Renal cortex interstitium (tissue), 11 donors: ENCODE results near the gene TOP3B. TPM values are rescaled to one million over a fixed set of nuclear protein-coding genes. Genes with fewer than 3 reads are reported as not detected.
"Not testable (repeated sequence)": the region's sequence is repeated elsewhere in the genome, so short reads cannot be mapped to it uniquely, and the experiment has no call there.

Source experiments
- DNase-seq, 11 donors: peaks; one replicate each; pipeline ENCODE4 v3.0.0-alpha.2; 2013; ENCODE audit warnings: low read depth in 9 of 11, low spot score in 4 of 11; ENCODE audit errors: extremely low read depth in 1 of 11
- polyA plus RNA-seq, 3 donors: library from polyadenylated mRNA; unstranded; fragments of 120-200 nt; gene quantifications; one replicate each; pipeline ENCODE4 v1.2.1, GENCODE V29; 2013; ENCODE audit not compliant: insufficient read length in 3 of 3

The TOP3B gene
- polyA plus RNA-seq, 3 donors: 25.2 to 62.7 (median 27.7) TPM

DNA sequence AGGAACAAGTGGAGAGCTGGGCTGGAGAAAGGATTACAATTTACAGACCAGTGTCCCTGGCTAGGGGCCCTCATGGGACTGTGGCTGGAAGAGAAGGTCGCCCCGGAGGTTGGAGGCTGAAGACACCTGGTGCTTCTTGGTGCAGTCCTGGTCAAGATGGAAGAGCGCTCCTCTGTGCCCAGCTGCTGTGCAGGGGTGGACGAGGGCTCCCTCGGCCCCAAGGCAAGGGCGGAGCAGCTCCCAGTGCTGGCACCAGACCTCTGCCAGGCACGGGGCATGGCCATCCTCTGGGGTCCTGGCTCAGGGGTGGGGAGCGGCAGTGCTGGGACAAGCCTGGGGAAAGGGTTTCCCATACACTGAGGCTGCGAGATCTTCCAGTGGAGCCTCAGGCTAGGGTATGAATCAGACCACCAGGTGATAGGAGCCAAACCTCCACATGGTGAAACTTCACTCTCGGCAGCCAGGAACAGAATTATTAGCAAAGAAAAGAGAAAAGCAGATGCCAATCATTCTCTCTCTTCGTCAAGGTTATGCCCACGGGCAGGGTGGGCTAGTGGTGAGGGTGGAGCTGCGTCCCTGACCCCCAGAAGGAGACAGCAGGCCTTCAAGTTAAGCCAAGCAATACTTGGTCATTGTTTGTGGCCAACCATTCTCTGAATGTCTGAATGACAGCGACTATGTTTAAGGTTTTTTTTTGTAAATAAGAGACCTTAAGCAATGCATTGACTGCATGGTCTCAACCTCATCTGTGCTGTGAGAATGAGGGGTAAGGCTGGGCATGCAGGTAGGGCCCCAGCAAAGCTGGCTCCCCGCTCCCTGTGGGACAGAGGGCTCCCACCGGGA is 62.0 kb downstream of the TOP3B start:
- DNase-seq: no peak

DNA sequence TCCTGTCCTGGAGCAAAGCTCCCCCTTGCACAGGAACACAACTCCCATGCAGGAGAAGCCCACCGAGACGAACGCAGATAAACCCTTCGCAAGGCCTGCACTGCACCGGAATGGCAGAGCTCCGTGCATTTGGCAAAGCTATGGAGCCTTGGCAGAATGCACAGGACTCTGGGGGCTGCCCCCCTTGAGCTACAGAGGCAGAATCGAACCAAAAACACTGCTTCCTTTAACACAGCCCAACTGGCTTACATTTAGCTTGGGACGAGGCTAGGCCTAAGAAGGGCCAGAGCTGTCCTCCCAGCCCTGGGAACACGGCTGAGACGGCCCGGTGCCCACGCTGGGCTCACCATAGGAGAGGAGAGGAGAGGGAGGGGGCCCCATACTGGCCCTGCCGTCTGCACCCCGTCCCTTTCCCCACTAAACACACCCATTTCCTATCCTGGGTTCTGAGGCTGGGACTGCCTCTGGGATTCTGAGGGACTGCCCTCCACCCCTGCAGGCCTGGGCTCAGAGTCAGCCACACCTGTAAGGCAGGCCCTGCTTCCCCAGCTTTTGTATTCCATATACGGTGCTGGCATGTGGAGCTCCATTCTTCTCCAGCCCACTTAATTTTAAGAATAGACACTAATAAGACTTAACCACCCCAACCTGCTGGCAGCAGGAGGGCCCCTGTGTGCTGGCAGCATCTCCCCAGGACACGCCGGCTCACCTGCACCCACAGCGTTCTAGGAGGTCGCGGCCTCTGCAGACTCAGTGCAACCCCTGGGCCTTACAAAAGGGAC is 62.9 kb downstream of the TOP3B start:
- DNase-seq: no peak

DNA sequence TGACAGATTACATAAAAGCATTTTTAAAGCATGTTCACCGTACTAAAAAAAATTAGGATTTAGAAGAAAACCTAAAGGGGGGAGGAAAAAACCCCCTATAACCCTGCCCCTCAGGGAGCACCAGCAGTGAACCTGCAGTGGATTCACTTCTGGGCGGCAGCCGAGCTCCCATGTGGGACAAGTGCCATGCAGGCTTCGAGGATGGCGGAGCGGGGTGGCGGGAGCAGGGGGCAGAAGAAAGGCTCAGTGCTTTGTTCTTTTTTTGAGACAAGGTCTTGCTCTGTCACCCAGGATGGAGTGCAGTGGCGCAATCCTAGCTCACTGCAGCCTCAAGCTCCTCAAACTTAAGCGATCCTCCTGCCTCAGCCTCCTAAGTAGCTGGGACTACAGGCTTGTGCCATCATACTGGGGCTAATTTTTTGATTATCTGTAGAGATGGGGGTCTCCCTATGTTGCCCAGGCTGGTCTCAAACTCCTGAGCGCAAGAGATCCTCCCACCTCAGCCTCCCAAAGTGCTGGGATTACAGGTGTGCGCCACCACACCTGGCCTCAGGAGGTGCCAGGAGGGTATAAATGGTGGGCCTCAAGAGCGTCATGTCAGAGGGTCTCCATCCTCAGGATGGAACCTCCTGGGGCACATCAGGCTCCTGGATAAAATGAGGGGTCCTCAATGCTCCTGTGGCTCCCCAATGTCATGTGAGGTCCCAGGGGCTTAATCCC is 64.0 kb downstream of the TOP3B start:
- no peak for DNase-seq

DNA sequence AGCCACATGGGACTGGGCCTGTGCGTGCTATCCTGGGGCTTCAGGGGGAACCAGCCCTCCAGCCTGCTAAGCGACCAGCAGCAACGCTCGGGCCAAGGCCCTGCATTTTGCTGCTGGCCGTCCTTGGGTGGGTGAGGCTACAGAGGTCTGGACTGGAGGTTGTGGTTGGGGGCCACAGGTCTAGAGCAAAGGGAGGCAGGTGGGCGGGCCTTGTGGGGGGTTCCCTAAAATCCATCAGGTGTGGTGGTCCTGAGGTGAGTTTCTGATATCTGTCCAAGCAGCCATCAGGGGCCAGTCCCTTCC is 64.7 kb downstream of the TOP3B start:
- DNase-seq: no peak

DNA sequence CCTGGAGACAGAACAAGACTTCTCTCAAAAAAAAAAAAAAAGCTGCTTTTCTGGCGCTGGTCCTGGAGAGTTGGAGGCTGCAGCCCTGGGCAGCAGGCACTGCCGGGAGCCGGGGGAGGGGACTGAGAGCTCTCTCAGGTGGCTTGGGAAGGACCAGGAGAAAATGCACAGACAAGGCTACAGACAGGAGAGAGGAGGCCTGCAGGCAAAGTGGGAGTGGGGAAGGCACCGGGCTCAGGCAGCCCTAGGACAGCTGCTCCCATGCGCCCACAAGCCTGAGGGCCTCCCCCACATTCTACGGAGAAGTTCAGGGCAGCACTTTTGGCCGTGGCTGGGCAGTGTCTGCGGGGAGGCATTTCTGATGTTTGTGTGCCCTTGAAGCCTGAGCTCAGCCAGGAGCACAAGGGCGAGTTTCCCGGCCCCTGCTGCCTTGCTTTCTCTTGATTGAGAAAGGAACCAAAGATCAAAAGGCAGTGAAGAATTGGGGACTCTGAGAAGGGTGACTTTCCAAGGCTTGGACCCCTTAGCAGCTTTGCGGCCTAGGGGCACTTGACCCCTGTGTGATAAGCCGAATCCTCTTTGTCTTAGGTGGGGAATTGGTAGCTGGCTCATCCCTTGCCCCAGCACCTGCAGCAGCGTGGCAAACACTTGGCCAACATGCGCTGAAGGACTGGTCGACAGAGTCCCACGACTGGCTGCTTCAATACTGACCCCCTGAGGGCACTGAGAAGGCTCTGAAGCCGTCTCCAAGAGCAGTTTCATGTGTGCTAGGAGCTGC is 65.2 kb downstream of the TOP3B start:
- no peak for DNase-seq

DNA sequence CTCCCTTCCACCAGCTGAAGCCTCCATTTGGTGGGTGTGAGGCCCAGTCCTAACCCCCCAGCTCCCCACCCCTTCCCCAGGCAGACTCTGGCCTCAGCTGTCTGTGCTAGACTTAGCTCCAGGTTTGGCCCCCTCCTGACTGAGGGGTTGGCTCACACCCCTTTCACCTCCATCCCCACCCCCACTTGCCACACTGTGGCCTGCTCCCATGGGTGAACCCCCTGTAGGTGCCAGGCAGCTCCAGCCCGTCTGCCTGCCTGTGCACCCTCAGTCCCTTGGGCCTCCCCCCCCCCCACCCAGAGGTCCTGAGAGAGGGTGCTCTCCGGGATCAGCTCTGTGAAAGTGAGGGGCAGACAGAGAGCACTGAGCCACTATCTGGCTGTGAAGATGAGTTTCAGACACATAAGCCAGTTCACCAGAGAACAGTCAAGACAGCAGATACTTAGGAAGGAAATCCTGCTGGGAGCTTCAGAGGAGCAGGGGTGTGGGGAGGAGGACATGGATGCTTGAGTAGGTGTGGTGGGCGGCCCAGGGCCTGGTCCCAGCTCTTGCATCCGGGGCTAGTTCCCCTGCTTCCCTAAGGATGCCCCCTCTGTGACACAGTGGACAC is 66.2 kb downstream of the TOP3B start:
- no peak for DNase-seq

DNA sequence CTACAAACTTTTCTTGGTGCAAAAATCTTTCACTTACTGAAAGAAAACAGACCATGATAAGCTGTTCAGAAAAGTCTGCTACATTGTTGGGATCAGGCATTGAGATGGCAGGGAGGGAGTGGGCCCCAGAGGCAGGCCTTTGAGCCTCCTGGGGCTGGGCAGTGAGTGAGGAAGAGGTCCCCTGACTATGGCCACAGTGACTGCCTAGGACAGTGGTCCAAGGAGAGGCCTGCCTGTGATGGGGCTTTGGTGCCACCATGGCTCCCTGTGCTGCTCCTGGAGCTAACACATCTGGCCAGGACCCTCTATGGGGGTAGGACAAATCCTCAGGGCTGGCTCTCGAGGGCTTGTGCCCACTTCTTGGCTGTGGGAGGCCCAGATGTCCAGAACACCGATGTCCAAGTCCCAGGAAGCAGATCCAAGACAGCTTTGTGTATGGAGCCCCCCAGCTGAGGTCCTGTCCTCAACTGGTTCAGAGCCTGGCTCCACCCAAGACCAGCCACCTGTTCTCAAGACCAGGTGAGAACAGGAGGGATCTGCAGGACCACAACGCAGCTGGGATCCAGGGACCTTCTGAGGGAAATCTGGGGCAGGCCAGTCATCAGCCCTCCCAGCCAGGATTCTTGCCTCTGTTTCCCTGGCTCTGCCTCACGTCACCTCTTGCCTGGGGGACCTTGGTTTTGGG is 66.8 kb downstream of the TOP3B start:
- no peak for DNase-seq

DNA sequence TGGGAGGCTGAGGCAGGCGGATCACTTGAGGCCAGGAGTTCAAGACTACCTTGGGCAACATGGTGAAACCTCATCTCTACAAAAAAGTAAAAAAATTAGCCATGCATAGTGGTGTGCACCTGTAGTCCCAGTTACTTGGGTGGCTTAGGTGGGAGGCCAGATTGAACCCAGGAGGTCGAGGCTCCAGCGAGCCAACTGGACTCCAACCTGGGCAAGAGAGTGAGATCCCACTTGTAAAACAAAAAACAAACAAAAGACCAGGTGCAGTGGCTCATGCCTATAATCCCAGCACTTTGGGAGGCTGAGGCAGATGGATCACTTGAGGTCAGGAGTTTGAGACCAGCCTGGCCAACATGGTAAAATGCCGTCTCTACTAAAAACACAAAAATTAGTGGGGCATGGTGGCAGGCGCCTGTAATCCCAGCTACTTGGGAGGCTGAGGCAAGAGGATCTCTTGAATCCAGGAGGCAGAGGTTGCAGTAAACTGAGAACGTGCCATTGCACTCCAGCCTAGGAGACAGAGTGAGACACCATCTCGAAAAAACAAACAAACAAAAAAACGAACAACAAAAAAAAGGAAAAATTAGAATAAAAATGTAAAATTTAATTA is 68.4 kb downstream of the TOP3B start:
- not testable (repeated sequence) for DNase-seq

DNA sequence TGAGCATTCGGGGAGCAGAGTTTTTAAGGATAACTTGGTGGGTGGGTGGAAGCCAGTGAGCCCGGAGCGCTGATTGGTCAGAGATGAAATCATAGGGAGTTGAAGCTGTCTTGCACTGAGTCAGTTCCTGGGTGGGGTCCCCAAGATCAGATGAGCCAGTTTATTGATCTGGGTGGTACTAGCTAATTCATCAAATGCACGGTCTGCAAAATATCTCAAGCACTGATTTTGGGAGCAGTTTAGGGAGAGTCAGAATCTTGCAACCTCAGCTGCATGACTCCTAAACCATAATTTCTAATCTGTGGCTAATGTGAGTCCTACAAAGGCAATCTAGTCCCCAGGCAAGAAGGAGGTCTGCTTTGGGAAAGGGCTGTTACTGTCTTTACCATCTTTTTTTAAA is 72.2 kb downstream of the TOP3B start:
- DNase-seq: not testable (repeated sequence)

DNA sequence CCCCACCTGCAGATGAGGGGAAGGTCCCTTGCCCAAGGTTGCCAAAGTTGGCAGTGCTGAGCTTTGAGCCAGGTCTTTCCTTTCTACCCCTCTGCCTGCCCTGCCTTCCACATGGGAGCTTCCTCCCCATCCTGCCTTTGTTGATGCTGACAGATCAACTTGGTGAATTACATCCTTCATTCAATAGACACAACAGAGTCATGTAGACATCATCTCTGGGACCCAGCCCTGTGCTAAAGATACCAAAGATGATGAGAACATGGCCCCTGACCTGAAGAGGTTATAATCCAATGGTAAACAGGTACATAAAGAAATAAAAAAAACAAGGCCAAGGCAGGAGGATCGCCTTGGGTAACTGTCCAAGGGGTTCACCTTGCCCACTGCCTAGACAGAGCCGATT is 72.7 kb downstream of the TOP3B start:
- DNase-seq: no peak

DNA sequence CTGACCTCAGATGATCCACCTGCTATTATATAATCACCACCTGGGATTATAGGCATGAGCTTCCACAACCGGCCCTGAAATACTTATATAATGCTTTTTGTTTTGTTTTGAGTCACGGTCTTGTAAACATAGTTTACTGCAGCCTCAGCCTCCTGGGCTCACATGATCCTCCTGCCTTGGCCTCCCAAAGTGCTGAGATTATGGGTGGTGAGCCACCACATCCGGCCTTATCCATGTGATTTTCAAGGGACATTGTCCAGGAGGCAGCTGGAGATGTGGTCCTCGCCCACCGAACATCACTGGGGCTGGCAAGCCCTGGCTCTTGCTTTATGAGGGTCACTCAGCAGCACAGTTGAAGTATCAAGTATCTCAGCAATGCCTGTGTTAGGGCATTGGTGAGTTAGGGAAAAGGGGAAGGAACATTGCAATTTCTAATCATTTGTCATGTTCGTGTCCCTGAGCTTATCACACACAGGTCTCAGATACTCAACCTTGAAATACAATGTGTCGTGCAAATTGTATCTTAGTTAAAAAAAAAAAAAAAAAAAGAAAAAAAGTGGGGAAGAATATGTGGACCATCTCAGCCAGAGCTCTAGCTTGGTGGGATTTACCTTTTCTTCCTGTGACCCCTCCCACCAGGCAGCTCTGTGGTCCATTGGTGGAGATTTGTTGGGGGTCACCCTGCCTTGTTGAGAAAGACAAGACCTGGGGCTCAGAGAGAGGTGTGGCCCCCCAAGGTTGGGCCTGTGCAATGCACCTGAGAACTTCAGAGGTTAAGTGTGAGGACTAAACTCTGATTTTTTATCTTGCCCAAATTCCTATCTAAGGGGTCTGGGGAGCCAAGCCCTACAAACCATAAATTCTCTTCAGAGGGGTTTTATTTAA is 74.7 kb downstream of the TOP3B start:
- no peak for DNase-seq

Other genes with a start within 250 kb of the TOP3B start
- 10 to 100 TPM; 15.1 to 16.5 (median 16.3) TPM for gene YPEL1, start 247.0 kb downstream of the TOP3B start, polyA plus RNA-seq
- gene MAPK1, start 115.1 kb downstream of the TOP3B start, polyA plus RNA-seq: 100 to 1,000 TPM; 121 to 140 (median 128) TPM
- 10 to 100 TPM; 31.7 to 48.4 (median 42.5) TPM for gene PPM1F, start 29.9 kb downstream of the TOP3B start, polyA plus RNA-seq